Thyroid gland (tissue), 4 donors: ENCODE data around the gene ADGRG7. TPM values are rescaled to one million over a fixed set of nuclear protein-coding genes. Genes with fewer than 3 reads are reported as not detected.

Experiments used
- DNase-seq, 2 donors: peaks; one replicate each; pipeline ENCODE4 v3.0.0-alpha.2; 2019
- H3K27ac ChIP-seq, 3 donors: fragments of 200-600 bp; sonication (generic); 1 replicate in 2 of 3; 2 replicates in 1 of 3; pipeline ENCODE4 v1.5.1; 2016 to 2019; ENCODE audit warnings: mild to moderate bottlenecking in 1 of 3, moderate library complexity in 1 of 3
- H3K27me3 ChIP-seq: fragments of 200-600 bp; sonication (generic); one replicate; pipeline ENCODE4 v1.5.1; 2019
- H3K36me3 ChIP-seq, 2 donors: fragments of 200-600 bp; sonication (generic); one replicate each; pipeline ENCODE4 v1.5.1; 2016 to 2019
- H3K4me1 ChIP-seq, 2 donors: fragments of 200-600 bp; sonication (generic); one replicate each; pipeline ENCODE4 v1.5.1; 2017 to 2019
- H3K4me3 ChIP-seq, 3 donors: fragments of 200-600 bp; sonication (generic); replicated peaks in 1 of 3; 1 replicate in 2 of 3; 2 replicates in 1 of 3; pipeline ENCODE4 v1.5.1; 2016; ENCODE audit warnings: mild to moderate bottlenecking in 1 of 3
- H3K9me3 ChIP-seq: fragments of 200-600 bp; sonication (generic); one replicate; pipeline ENCODE4 v1.5.1; 2017
- CTCF ChIP-seq, 6 experiments: fragments of 200-600 bp in 3 of 6; fragments of 450-650 bp in 3 of 6; sonication (generic) in 3 of 6; IDR thresholded peaks; one replicate each; pipeline ENCODE4 v1.5.1; 2016 to 2019; ENCODE audit warnings: antibody characterized with exemption in 6 of 6, mild to moderate bottlenecking in 2 of 6, inconsistent platforms in 1 of 6, moderate library complexity in 1 of 6
- POLR2A ChIP-seq, 2 donors: fragments of 450-650 bp; IDR thresholded peaks; one replicate each; pipeline ENCODE4 v1.6.1; 2017; ENCODE audit warnings: antibody characterized with exemption in 2 of 2, mild to moderate bottlenecking in 2 of 2, moderate library complexity in 1 of 2
- WGBS, 2 donors: methylation state at CpG; one replicate each; pipeline ENCODE4 v1.1.5; 2017; 5-methylcytosine and 5-hydroxymethylcytosine counted together
- intact Hi-C: fragments of 100-400 bp; cut with DNase I; formaldehyde crosslinking; loops from one replicate; pipeline ENCODE4 v1.15.1; 2023
- total RNA-seq, 4 donors: library from RNA; depleted of rRNA; stranded (reverse); fragments of >200 nt; gene quantifications; one replicate each; pipeline ENCODE4 v1.2.3, GENCODE V29; 2016

Gene ADGRG7
- total RNA-seq, 4 donors from 2014 or later: not detected

GRCh38 chr3:100627491-100627890 is 18.1 kb downstream of the ADGRG7 start:
- Histone ChIP-seq H3K36me3 (no peaks in the 10 kb centered on the region), H3K9me3 (no peaks in the 10 kb centered on the region), H3K4me3 (no peak overlapping the region), H3K4me1 (no peaks in the 10 kb centered on the region), H3K27me3 (no peaks in the 10 kb centered on the region), H3K27ac (no peak overlapping the region)
- intact Hi-C loops: no loop called here
- no peak for TF ChIP-seq CTCF (IDR thresholded peaks at IDR 0.05)
- no peak for TF ChIP-seq POLR2A (IDR thresholded peaks at IDR 0.05)
- WGBS, 2 donors: 60 to 72% methylated on average over 2 of the region's 2 CpGs
- DNase-seq: no peak

GRCh38 chr3:100629421-100630127 is 20.2 kb downstream of the ADGRG7 start:
- Histone ChIP-seq H3K36me3 (no peaks in the 10 kb centered on the region), H3K27ac (no peak overlapping the region), H3K4me3 (no peak overlapping the region), H3K9me3 (no peaks in the 10 kb centered on the region), H3K4me1 (no peaks in the 10 kb centered on the region), H3K27me3 (no peaks in the 10 kb centered on the region)
- 77 to 84% methylated on average over 3 of the region's 3 CpGs for WGBS, 2 donors
- TF ChIP-seq POLR2A (IDR thresholded peaks at IDR 0.05) (no peak), CTCF (IDR thresholded peaks at IDR 0.05) (no peak)
- intact Hi-C loops: no loop called here
- DNase-seq: no peak

DNA sequence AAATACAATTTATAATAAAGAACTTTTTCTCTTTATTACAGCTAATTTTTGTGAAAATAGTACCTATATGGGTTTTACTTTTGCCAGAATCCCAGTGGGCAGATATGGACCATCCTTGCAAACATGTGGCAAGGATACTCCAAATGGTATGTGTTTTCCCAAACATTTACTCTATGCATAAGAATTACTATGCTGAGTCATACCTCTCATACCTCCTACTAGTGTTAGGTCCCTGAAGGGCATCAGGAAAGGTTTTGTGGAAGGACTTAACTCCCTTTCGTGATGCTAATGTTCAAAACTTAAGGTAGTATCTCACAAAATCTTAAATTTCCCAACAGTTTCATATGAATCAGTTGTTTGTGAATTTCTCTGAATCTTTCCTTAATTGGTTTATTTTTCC is 21.3 kb downstream of the ADGRG7 start:
- no peaks in the 10 kb centered on the region for H3K9me3 ChIP-seq
- H3K4me1 ChIP-seq: no peaks in the 10 kb centered on the region
- no peaks in the 10 kb centered on the region for H3K36me3 ChIP-seq
- DNase-seq: no peak
- no peaks in the 10 kb centered on the region for H3K27me3 ChIP-seq
- no peak overlapping the region for H3K27ac ChIP-seq
- WGBS, 2 donors: 88 to 93% methylated on average over 1 of the region's 1 CpG
- no peak overlapping the region for H3K4me3 ChIP-seq
- intact Hi-C loops: no loop called here
- TF ChIP-seq POLR2A (IDR thresholded peaks at IDR 0.05) (no peak), CTCF (IDR thresholded peaks at IDR 0.05) (no peak)

GRCh38 chr3:100631236-100631635 is 21.8 kb downstream of the ADGRG7 start:
- H3K4me3 ChIP-seq: no peak overlapping the region
- no peaks in the 10 kb centered on the region for H3K4me1 ChIP-seq
- intact Hi-C loops: no loop called here
- no peaks in the 10 kb centered on the region for H3K9me3 ChIP-seq
- H3K27me3 ChIP-seq: no peaks in the 10 kb centered on the region
- H3K36me3 ChIP-seq: no peaks in the 10 kb centered on the region
- TF ChIP-seq POLR2A (IDR thresholded peaks at IDR 0.05) (no peak), CTCF (IDR thresholded peaks at IDR 0.05) (no peak)
- DNase-seq: no peak
- H3K27ac ChIP-seq: no peak overlapping the region
- 86 to 92% methylated on average over 1 of the region's 1 CpG for WGBS, 2 donors

DNA sequence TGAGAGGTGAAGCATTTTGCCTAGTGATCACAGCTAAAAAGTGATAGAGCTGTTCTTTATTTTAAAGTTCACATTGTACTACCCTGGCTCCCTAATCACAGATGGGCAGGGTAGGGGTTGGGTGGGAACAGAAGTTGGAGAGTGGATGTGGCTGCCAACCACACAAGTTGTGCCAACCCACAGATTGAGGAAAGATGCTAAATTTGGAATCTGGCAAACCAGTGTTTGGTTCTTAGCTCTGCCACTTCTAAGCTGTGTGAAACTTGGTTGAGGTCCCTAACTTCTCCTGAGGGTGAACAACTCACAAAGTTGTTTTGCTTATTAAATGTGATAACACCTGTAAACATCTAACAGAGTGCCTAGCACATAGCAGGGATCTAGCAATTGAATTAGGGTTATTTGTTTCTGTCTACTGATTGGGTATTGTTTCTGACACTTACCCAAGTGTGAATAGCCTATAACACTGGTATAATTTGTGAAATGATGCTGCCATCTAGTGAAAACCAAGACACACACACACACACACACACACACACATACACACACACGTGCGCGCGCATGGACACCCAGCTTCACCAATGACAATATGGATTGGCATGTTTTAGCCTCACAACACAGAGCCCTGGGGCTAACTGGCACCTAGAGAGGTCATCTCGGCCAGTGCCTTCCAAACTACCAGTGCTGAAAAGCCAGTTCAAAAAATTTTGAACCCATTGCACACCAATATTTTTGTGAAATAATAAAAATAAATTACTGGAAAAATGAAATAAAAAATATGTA is 25.3 kb downstream of the ADGRG7 start:
- no peak for TF ChIP-seq POLR2A (IDR thresholded peaks at IDR 0.05)
- TF ChIP-seq CTCF (IDR thresholded peaks at IDR 0.05): no peak
- no peaks in the 10 kb centered on the region for H3K4me1 ChIP-seq
- H3K27me3 ChIP-seq: no peaks in the 10 kb centered on the region
- 68 to 81% methylated on average over 5 of the region's 5 CpGs for WGBS, 2 donors
- no peaks in the 10 kb centered on the region for H3K9me3 ChIP-seq
- intact Hi-C loops: no loop called here
- no peak overlapping the region for H3K27ac ChIP-seq
- no peaks in the 10 kb centered on the region for H3K36me3 ChIP-seq
- DNase-seq: no peak
- H3K4me3 ChIP-seq: no peak overlapping the region
